ENCODE measurements around the gene DNALI1.
"Not testable (repeated sequence)": the region's sequence is repeated elsewhere in the genome, so short reads cannot be mapped to it uniquely, and the experiment has no call there.

DNALI1 gene

DNA sequence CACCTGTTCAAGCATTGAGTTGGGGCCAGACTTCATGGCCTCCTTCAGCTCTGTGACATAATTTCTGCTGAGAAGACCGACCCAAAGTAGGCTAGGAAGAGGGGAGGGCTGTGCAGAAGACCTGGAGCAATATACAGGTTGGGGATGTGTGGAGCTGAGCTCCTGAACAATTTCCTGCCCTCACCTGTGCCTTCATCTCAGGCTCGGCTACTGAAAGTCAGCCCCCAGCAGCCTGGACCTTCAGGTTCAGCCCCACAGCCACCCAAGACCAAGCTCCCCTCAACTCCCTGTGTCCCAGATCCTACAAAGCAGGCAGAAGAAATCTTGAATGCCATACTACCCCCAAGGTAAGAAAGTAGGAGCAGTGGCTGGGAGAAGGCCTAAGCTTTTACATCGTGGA, 662 bp downstream of the DNALI1 start:
- no peak for DNase-seq

DNA sequence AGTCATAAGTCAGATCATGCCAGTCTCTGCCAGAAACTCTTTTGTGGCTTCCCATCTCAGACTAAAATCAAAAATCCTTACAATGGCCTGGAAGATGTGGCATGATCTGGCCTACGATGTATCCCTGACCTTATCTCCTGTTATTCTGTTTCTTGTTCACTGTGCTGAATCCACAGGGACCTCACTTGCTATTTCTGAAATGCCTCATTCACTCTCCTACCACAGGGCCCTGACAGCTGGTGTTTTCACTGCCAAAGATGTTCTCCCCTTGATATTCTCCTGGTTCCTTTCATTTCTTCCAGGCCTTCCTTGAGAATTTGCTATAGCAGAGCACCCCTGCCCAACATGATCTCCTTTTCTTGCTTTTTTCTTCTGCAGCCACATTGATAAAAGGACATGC, 1.7 kb downstream of the DNALI1 start:
- DNase-seq, result no peak

DNA sequence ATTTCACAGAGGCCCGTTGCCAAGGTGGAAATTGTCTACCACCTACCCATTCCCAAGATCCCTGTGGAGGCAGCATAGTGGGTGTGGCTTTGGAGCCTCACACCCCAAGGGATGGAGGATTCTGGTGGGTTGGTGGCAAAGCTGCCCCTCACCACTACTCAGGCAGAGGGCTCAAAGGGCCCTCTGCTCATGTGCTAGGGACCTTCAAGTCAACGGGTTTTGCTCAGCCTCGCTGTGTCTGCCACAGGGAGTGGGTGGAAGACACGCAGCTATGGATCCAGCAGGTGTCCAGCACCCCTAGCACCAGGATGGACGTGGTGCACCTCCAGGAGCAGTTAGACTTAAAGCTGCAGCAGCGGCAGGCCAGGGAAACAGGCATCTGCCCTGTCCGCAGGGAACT, 2.3 kb downstream of the DNALI1 start:
- DNase-seq, result no peak

DNA sequence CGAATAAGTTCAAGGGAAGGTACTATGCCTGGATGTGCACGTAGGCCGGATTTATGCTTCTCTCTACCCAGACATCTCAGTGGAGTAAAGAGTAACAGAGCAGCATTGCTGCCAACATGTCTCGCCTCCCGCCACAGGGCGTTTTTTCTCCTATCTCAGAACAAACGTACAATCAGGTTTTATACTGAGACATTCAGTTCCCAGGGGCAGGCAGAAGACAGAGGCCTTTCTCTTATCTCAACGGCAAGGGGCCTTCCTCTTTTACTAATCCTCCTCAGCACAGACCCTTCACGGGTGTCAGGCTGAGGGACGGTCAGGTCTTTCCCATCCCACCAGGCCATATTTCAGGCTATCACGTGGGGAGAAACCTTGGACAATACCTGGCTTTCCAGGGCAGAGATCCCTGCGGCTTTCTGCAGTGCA, 3.2 kb downstream of the DNALI1 start:
- not testable (repeated sequence) for DNase-seq

DNA sequence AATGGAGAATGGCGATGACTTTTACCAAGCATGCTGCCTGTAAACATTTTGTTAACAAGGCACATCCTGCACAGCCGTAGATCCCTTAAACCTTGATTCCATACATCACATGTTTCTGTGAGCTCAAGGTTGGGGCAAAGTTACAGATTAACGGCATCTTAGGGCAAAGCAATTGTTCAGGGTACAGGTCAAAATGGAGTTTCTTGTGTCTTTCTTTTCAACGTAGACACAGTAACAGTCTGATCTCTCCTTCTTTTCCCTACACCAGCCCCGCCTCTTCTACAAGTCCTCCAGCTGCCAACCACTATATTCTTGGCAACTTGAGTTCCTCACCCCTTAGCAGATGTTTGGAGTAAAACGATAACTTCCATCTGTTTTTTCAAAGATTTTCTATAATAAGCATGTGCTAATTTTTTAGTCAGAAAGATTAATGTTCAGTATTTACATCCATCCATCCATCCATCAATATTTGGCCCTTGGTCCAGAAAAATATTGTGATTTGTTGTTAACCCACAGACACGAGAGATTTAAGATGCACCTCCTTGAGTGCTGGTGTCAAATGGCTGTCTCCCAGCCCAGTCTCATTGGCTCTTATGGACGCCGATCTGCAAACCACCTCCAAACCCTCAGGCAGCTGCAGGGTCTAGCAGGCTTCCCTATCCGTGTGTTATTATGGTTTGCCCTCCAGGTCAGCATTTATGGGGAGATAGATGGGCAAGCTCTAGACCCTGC, 3.8 kb downstream of the DNALI1 start:
- DNase-seq, result no peak

DNA sequence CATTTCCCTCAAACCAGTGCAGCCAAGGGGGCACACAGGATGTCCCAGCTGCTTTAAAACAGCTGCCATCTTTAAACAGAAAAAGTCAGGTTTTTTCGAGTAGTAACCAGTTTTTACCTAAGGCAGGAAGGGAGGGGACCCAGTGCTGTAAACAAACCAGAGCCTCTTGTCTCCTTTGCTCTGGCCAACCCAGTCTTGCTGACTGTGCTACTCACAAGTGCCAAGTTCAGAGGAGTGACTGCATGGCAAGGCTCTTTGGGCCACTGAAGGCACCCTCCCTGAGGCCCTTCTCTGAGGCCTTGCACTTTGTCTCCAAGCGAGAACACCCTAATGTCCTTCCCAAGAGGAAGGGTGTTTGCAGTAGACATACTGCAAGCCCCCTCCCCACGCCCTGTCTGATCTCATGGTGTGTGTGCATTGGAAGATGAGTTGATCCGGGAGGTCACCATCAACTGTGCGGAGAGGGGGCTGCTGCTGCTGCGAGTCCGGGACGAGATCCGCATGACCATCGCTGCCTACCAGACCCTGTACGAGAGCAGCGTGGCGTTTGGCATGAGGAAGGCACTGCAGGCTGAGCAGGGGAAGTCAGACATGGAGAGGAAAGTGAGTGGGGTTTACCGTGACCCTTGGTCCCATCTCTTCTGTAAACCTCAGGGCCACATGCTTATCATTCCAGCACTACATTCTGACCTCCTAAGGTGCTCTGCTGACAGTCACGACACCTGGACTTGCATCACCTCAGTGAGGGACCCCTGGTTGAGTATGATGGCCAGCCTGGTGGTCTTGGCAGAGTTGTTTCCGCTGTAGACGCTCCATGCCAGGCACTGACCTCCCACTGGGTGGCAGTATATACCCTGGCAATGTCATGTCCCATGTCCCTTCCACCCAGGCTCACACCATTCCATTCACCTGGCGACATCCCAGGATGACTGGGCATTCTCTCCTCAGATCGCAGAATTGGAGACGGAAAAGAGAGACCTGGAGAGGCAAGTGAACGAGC, 4.7 kb downstream of the DNALI1 start:
- peak; percentile 26 for DNase-seq

DNA sequence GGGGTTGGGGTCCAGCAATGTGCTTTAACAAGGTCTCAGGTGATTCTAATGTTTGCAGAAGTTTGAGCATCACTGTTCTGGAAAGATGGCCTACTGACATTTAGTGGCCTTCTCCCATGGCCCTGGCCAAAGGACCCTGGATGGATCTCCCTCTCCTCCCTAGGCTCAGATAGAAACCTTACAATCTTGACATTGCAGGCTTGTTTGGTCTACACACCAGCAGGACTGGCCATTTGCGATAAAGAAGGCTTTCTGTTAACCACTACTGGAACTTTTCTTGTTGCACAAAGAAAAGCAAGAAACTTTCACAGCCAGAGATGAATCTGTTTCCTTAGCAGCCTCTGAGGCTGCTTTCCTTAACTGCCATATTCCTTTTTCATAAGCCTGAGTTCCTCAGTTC, 6.2 kb downstream of the DNALI1 start:
- no peak for DNase-seq

DNA sequence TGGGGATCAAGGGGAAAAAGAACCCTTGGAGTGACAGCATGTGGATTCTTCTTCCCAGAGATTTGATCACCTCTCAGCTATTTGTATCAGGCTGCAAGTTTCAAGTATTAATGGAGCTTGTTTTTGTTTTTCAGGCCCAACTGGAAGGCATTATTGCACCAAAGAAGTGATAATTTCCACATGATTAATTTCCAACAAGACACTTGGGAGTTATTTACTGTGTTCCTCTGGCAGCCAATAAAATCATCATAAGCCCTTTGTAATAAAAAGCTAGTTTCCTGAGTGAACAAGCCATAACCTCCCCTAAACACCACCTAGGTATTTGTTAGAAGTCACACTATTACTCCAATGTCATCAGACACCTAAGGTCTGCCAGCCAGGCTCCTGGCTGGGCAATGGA, 8.2 kb downstream of the DNALI1 start:
- no peak for DNase-seq

DNA sequence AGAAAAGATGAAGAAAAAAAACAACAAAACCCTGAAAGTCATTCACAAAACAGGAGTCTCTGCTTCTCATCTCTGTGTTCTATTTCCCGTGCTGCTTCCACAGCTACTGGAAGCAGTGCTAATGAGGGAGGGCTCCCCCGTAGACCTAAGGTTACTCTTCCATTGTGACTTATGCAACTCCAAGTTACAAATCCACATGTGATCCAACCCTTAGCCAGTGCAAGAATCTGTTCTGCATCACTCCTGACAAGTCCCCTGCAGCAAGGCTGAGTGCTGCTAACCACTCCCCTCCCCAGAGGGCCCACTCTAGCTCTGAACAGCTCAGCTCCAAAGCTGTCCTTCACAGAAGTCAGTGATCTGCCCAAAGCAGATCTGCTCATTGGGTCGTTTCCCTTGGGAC, 10.3 kb downstream of the DNALI1 start:
- no peak for DNase-seq

DNA sequence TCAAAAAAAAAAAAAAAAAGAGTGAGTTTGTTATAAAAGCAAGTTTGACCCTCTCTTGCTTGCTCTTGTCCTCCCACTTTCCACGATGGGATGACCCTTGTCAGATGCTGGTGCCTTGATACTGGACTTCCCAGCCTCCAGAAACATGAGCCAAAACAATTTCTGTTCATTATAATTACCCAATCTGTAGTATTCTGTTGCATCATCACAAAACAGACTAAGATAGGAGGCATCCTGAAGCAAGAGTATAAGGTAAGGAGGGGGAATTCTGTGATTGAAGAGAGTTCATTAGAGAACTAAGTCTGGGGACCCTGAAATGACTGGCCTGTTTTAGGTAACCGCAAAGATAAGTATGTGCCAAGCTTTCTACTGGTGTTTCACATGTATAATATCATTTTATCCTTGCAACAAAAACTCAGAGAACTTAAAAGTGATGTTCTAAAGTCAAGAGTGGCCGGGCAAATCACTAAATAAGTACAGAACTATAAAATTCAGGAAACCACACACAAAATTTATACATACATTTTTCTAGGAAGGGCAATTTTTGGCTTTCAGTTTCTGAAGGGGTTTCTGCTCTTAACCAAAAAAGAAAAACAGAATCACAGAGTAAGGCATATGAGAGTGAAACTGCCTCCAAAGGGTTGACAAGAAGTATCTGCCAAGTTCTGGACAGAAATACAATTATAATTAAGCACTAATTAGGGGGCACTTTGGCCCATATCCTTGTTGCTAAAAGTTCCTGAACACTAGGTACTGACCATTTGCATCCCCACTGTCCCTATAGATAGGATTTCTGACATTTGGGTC, 14.0 kb downstream of the DNALI1 start:
- no peak for DNase-seq

DNA sequence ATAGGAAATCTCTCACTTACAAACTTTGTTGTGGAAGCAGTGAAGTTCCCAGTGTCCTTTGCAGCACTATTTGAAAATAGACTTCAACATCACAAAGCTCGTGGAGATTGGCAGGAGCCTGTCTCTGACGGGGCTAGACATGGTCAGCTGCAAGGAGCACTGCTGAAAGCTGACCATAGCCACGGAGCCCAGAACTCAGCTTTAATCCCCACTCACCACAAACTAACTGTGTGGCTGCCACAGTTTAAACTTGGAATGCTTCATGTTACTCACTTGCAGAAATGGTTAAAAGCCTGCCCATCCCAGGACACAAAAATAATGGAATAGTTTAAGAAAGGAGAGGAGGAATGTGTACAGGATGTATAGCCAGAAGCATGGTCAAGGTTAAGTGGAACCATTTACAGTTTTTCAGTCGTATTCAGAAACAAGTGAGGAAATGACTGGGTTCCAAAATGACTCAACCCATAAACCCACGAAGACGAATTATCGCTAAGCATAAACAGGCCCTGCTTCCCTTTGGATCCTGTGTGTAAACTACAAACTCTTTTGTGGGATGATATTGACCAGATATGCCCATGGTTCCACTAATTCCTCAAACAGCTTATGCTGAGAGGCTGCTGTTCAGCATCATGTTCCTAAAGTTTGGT, 18.2 kb downstream of the DNALI1 start:
- DNase-seq, result no peak

DNA sequence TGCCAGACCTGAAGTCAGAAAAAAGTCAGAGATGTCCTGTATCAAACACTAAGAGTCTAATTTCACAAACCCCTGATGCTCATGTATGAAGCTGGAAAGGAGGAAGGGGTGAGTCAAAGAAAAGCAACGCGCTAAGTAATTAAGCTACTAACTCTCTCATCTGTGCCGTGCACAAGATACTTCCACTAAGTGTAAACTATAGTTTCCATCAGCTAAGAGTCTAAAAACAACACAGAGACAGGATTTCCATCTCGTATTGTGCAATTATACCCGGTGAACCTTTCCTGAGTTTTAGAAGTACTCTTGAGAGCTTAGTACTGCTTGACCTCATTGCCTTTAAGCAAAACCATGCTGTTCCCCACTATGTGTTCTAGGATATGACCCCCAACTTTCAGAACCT, 19.0 kb downstream of the DNALI1 start:
- DNase-seq, result no peak

DNA sequence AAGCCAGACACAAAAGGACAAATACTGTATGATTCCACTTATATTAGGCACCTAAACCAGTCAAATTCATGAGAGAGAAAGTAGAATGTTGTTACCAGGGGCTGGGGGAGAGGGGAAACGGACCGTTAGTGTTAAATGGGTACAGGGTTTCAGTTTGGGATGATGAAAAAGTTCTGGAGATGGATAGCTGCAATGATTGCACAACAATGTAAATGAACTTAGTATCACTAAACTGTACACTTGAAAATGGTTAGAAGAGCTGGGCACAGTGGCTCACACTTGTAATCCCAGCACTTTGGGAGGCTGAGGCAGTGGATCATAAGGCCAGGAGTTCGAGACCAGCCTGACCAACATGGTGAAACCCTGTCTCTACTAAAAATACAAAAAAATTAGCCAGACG, 27.8 kb downstream of the DNALI1 start:
- DNase-seq, result not testable (repeated sequence)

DNA sequence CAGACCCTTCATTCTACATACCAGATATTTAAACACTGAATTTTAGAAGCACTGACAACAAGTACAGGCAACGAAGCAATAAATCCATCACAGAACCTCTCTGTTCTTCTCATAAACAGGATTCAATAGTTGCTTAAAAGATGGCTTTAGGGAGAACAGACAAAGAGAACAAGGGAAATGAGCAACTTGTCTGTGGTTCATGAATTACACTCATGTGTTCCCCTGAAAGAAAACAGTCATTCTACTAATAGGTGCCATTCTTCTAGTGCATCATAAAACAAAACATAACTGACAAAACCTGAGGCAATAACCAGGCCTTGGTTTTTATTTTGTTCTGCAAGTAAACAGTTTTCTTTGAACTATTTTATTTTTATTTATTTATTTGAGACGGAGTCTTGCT, 32.2 kb downstream of the DNALI1 start:
- no peak for DNase-seq

DNA sequence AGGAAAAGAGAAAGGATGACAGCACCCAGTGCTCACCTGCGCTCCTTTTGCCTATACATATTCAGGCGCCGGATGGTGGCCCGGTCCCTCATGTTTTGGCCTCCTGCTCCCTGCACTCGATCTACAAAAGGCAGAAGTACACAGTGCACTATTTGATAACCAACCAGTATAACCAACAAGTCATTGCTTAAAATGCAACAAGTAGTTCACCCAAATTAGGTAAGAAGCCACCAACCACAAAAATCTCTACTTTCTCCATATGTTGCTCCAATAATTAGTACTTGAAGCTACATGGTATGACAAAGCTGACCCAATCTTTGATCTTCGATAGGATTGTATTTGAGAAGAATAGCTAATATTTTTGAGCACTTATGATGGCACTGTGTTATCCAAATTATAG, 37.0 kb downstream of the DNALI1 start:
- no peak for DNase-seq

DNA sequence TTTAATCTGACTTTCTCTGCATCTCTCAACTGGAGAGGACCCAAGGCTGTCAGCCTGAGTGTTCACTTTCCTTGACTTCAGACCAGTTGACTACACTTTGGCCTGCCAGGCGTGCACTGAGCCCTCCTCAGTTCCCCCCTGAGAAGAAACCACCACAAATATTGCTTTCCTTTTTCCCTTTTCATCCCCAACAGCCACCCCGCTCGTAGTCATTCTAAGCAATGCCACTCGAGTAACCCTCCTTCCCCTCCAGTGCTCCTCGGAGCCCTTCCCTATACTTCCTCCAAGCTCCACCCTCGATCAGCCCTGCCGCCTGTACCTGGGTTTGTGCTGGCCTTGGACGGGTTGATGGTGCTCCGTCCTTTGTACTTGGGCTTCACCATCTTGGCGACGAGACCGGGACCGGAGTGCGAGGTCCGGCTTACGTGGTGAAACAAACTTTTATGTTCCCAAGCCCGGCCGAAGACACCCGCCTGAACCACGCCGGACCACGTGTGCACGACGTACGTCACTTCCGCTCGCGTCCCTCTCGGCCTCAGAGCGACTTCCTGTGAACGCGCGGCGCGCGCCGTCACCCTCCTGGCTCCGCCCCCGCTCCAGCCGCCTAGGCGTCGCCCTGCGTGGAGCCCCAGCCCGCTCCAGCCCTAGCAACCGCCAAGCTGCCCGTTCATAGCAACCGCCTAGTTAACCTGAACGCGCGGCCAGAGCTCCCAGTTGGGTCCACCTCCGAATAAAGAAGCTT, 38.9 kb downstream of the DNALI1 start, which contains the start of gene GNL2:
Gene GNL2, minus strand, starts transcription at position 498 of the 742 bp plus-strand sequence. Its CDS starts 115 bp downstream, at position 383.
- peak; percentile 97 for DNase-seq

DNA sequence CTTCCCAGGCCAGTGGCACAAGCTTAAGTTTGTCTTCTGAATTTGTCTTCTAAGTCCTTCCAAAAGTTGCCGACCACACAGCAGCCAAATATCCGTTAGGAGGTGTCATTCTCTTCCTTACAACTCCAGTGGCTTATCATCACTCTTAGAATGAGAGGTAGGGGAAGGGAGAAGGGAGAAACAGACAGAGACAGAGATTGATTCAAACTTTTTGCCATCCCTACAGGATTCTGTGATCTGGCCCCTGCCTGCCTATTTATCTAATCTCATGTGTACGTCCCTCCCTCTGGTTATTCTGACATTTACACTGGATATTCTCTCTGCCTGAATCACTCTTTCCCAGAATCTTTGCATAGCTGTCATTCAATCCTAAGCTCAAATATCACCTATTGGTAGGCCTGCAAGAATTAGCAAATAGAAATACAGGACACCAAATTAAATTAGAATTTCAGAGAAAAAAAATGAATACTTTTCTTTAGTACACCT, 39.5 kb downstream of the DNALI1 start:
- no peak for DNase-seq

DNA sequence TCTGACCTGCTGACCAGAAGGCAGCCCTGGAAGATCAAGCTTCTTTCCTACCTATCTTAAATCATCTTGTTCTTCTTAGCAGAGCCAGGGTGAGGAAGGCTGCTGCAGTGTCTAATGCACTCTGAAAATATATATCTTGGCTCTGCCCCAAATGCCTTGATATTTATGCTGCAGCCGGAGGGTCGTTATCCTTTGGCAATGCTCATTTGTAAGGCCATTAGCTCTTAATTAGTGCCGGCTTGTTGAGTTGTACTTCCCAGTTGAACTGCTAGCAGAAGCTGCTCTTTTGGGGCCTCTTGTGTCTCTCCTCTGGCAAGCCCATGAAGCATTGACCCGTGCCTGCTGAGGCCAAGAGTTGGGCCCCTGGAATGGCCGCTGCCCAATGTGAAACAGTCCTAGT, 43.2 kb downstream of the DNALI1 start:
- DNase-seq, result no peak

DNA sequence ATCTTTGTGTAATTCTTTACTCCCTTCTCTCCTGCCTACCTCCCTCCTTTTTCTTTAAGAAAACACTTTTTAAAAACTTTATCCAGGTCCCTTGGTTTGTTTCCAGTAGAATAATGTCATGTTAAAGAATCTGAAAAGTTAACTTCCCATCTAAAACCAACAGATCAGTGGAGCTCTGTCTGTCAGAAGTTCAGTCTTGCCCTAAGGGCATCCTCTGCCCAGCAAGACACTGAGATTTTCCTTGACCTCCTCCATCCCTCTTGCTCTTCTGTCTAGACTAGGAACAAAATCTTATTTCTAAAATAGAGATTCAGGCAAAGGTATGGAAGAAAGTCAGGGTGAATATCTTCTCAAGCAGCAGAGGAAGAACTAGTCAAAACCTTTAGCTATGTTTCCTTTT, 44.7 kb downstream of the DNALI1 start:
- DNase-seq, result no peak

DNA sequence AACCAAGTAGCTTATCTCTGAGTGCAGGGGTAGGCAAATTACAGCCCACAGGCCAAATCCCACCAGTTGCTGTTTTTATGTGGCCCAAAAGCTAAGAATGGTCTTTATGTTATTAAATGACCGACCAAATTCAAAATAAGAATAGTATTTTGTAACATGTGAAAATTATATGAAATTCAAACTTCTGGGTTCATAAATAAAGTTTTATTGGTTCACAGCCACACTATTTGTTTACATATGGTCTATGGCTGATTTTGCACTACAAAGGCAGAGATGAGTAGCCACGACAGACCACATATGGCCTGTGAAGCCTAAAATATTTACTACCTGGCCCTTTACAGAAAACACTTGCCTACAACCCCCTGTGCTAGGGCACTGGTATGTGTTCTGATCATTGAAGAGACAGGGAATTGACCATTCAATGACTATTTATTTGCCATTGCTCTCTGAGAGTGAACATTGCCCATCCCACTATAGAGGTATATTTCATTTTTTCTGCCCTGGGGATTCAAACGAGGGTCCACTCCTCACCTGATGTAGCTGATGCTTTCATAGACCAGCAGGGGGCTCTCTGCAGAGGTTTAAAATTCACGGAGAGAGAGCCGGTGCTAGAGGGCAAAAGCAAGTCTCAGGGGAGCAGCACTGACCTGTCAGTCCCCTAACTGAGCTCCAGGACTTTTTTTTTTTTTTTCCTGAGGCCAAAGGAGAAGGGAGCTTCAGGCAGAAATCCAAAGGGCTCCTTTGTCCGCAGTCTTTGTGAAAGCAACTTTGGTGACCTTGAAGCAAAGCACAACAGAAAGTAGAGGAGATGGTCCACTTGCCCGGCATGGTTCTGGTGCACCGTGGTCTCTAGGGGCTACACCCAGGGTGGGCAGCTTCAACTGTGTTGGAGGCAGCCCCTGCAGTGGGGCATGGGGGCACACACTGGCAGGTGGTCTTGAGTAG, 46.3 kb downstream of the DNALI1 start:
- peak; percentile 55 for DNase-seq
